ENCODE results near the gene PTPRD.
"Not testable (repeated sequence)": the region's sequence is repeated elsewhere in the genome, so short reads cannot be mapped to it uniquely, and the experiment has no call there.

Gene PTPRD

GRCh38 chr9:8924562-8924961 lies 1688.2 kb downstream of the PTPRD start:
- DNase-seq (ENCODE audit: low spot score): no peak
- no peak for FAIRE-seq

GRCh38 chr9:8920478-8921183 lies 1692.2 kb downstream of the PTPRD start:
- not testable (repeated sequence) for DNase-seq (ENCODE audit: low spot score); FAIRE-seq

- DNase-seq (ENCODE audit: low spot score) (no peak), FAIRE-seq (no peak)
These were observed 1694.7 kb downstream of the PTPRD start for GRCh38 chr9:8917956-8918739.

- DNase-seq (ENCODE audit: low spot score) (no peak), FAIRE-seq (no peak)
These were observed 1696.0 kb downstream of the PTPRD start for GRCh38 chr9:8916771-8917170.

GRCh38 chr9:8907868-8908267 lies 1704.9 kb downstream of the PTPRD start:
- DNase-seq (ENCODE audit: low spot score) (peak; percentile 22), FAIRE-seq (peak; percentile 78)

GRCh38 chr9:8905731-8906130 lies 1707.1 kb downstream of the PTPRD start:
- FAIRE-seq (no peak), DNase-seq (ENCODE audit: low spot score) (no peak)

- no peak for DNase-seq (ENCODE audit: low spot score)
- FAIRE-seq: no peak
These were observed 1707.9 kb downstream of the PTPRD start for GRCh38 chr9:8904771-8905515.

GRCh38 chr9:8903077-8903476 lies 1709.7 kb downstream of the PTPRD start:
- DNase-seq (ENCODE audit: low spot score) (no peak), FAIRE-seq (no peak)

GRCh38 chr9:8901146-8901545 lies 1711.7 kb downstream of the PTPRD start:
- DNase-seq (ENCODE audit: low spot score): no peak
- FAIRE-seq: no peak

- DNase-seq (ENCODE audit: low spot score) (no peak), FAIRE-seq (no peak)
These were observed 1713.3 kb downstream of the PTPRD start for GRCh38 chr9:8899511-8899910.

- DNase-seq (ENCODE audit: low spot score): peak; percentile 38
- peak; percentile 79 for FAIRE-seq
These were observed 1717.0 kb downstream of the PTPRD start for GRCh38 chr9:8895861-8896224.

- DNase-seq (ENCODE audit: low spot score) (no peak), FAIRE-seq (no peak)
These were observed 1717.5 kb downstream of the PTPRD start for GRCh38 chr9:8895106-8895860.

- no peak for FAIRE-seq
- DNase-seq (ENCODE audit: low spot score): no peak
These were observed 1722.1 kb downstream of the PTPRD start for GRCh38 chr9:8890695-8891094.

GRCh38 chr9:8889100-8889499 lies 1723.7 kb downstream of the PTPRD start:
- no peak for DNase-seq (ENCODE audit: low spot score)
- FAIRE-seq: no peak

GRCh38 chr9:8888591-8888990 lies 1724.2 kb downstream of the PTPRD start:
- no peak for DNase-seq (ENCODE audit: low spot score)
- FAIRE-seq: no peak

- DNase-seq (ENCODE audit: low spot score) (no peak), FAIRE-seq (no peak)
These were observed 1725.4 kb downstream of the PTPRD start for GRCh38 chr9:8887369-8887768.

- no peak for DNase-seq (ENCODE audit: low spot score)
- no peak for FAIRE-seq
These were observed 1729.5 kb downstream of the PTPRD start for GRCh38 chr9:8883321-8883720.

- DNase-seq (ENCODE audit: low spot score) (no peak), FAIRE-seq (no peak)
These were observed 1732.7 kb downstream of the PTPRD start for GRCh38 chr9:8880060-8880459.

- DNase-seq (ENCODE audit: low spot score) (no peak), FAIRE-seq (no peak)
These were observed 1733.5 kb downstream of the PTPRD start for GRCh38 chr9:8879284-8879683.

GRCh38 chr9:8877753-8878494 lies 1734.9 kb downstream of the PTPRD start:
- FAIRE-seq (no peak), DNase-seq (ENCODE audit: low spot score) (no peak)

- DNase-seq (ENCODE audit: low spot score) (no peak), FAIRE-seq (no peak)
These were observed 1736.5 kb downstream of the PTPRD start for GRCh38 chr9:8876303-8876702.
